HepG2 (cell line): ENCODE results near the gene ZNF584. TPM values are rescaled to one million over a fixed set of nuclear protein-coding genes. Genes with fewer than 3 reads are reported as not detected.
A peak's percentile ranks its signal among the peaks of the same experiment; 100 is the strongest.

Source experiments
- DMAP1 ChIP-seq: IDR thresholded peaks from 2 replicates; pipeline ENCODE4 v1.6.1; 2016
- FOXM1 ChIP-seq: sonication (generic); formaldehyde crosslinking; IDR thresholded peaks from 2 replicates; pipeline ENCODE4 v1.5.0; 2020; ENCODE audit warnings: missing genetic modification reagents
- HCFC1 ChIP-seq: fragments of 150-350 bp; IDR thresholded peaks from 2 replicates; pipeline ENCODE4 v1.6.1; 2014; ENCODE audit warnings: low read depth, low read length
- MEIS2 ChIP-seq: sonication (generic); formaldehyde crosslinking; IDR thresholded peaks from 2 replicates; pipeline ENCODE4 v1.9.0; 2021; ENCODE audit warnings: mild to moderate bottlenecking, missing genetic modification reagents
- PITX1 ChIP-seq: sonication (generic); formaldehyde crosslinking; IDR thresholded peaks from 2 replicates; pipeline ENCODE4 v1.5.1; 2020; ENCODE audit warnings: mild to moderate bottlenecking, missing genetic modification reagents
- RCOR2 ChIP-seq: IDR thresholded peaks from 2 replicates; pipeline ENCODE4 v1.6.1; 2016; ENCODE audit warnings: missing biosample characterization, missing genetic modification reagents
- SIN3B ChIP-seq: fragments of 150-350 bp; IDR thresholded peaks from 2 replicates; pipeline ENCODE4 v1.6.1; 2014; ENCODE audit warnings: low read length
- SMC3 ChIP-seq: IDR thresholded peaks from 2 replicates; pipeline ENCODE4 v1.6.1; 2011; ENCODE audit warnings: low read length, improper control_type of control experiment
- SOX13 ChIP-seq, 3 experiments: fragments of 450-650 bp in 1 of 3; sonication (generic) in 1 of 3; formaldehyde crosslinking in 1 of 3; IDR thresholded peaks in 2 of 3; conservative IDR thresholded peaks in 1 of 3; 2 replicates each; pipeline versions ENCODE4 v1.5.0 to v1.6.1; 2016 to 2020; ENCODE audit warnings: antibody characterized with exemption in 1 of 3, mild to moderate bottlenecking in 1 of 3, missing compliant biosample characterization in 1 of 3, missing genetic modification reagents in 1 of 3, moderate library complexity in 1 of 3
- SUZ12 ChIP-seq: fragments of 150-350 bp; IDR thresholded peaks from 2 replicates; pipeline ENCODE4 v1.6.1; 2014; ENCODE audit warnings: low read depth, low read length
- TMF1 ChIP-seq: sonication (generic); formaldehyde crosslinking; IDR thresholded peaks from 2 replicates; pipeline ENCODE4 v1.8.1; 2022; ENCODE audit warnings: low read depth, missing genetic modification reagents
- ZNF101 ChIP-seq: sonication (generic); formaldehyde crosslinking; IDR thresholded peaks from 2 replicates; pipeline ENCODE4 v1.4.0; 2020; ENCODE audit warnings: mild to moderate bottlenecking, low read depth, missing genetic modification reagents, borderline replicate concordance
- ZNF234 ChIP-seq: sonication (generic); formaldehyde crosslinking; conservative IDR thresholded peaks from 2 replicates; pipeline ENCODE4 v1.5.1; 2020; ENCODE audit warnings: mild to moderate bottlenecking, missing genetic modification reagents
- ZNF501 ChIP-seq: sonication (generic); formaldehyde crosslinking; IDR thresholded peaks from 2 replicates; pipeline ENCODE4 v1.5.1; 2020; ENCODE audit warnings: mild to moderate bottlenecking, moderate library complexity, missing genetic modification reagents
- ZNF615 ChIP-seq: sonication (generic); formaldehyde crosslinking; IDR thresholded peaks from 2 replicates; pipeline ENCODE4 v1.5.0; 2020; ENCODE audit warnings: mild to moderate bottlenecking, missing genetic modification reagents, borderline replicate concordance
- polyA plus RNA-seq, 8 experiments: library from polyadenylated mRNA; depleted of rRNA in 3 of 8; stranded (reverse) in 7 of 8; unstranded in 1 of 8; fragments of >200 nt; fragmentation: Illumina TruSeq in 4 of 8; extraction: Trizol in 4 of 8; gene quantifications; 2 replicates each; pipeline versions ENCODE4 v1.2.1 to v1.2.3, GENCODE V29; 2011 to 2016; ENCODE audit warnings: low read depth in 4 of 8, missing spikeins in 1 of 8, mixed read lengths in 1 of 8; ENCODE audit not compliant: insufficient read depth in 1 of 8
- total RNA-seq, 5 experiments: library from RNA; depleted of rRNA; stranded (reverse); fragments of >200 nt; fragmentation: Illumina TruSeq; extraction: Trizol; gene quantifications; 2 replicates each; pipeline ENCODE4 v1.2.3, GENCODE V29; 2016; ENCODE audit warnings: low read depth in 1 of 5
- TF ChIP-seq, protein P1 (sequence below): sonication (generic); formaldehyde crosslinking; conservative IDR thresholded peaks from 2 replicates; pipeline ENCODE4 v1.4.0; 2020; ENCODE audit warnings: missing genetic modification reagents
- TF ChIP-seq, protein P2 (sequence below): sonication (generic); formaldehyde crosslinking; IDR thresholded peaks from 2 replicates; pipeline ENCODE4 v1.4.0; 2020; ENCODE audit warnings: missing genetic modification reagents; ENCODE audit errors: not compliant biosample characterization
- TF ChIP-seq, protein P3 (sequence below): sonication (generic); formaldehyde crosslinking; IDR thresholded peaks from 2 replicates; pipeline ENCODE4 v1.5.1; 2020; ENCODE audit warnings: mild to moderate bottlenecking, missing genetic modification reagents
- TF ChIP-seq, protein P4 (sequence below): sonication (generic); formaldehyde crosslinking; IDR thresholded peaks from 2 replicates; pipeline ENCODE4; 2020; ENCODE audit warnings: missing genetic modification reagents, mild to moderate bottlenecking, borderline replicate concordance

Gene ZNF584
- total and polyA plus RNA-seq, 2 of the 13 experiments (the other 11 are each of a cell fraction or from before 2014, with no cell fraction given), result 2.4 to 7.0 TPM

DNA sequence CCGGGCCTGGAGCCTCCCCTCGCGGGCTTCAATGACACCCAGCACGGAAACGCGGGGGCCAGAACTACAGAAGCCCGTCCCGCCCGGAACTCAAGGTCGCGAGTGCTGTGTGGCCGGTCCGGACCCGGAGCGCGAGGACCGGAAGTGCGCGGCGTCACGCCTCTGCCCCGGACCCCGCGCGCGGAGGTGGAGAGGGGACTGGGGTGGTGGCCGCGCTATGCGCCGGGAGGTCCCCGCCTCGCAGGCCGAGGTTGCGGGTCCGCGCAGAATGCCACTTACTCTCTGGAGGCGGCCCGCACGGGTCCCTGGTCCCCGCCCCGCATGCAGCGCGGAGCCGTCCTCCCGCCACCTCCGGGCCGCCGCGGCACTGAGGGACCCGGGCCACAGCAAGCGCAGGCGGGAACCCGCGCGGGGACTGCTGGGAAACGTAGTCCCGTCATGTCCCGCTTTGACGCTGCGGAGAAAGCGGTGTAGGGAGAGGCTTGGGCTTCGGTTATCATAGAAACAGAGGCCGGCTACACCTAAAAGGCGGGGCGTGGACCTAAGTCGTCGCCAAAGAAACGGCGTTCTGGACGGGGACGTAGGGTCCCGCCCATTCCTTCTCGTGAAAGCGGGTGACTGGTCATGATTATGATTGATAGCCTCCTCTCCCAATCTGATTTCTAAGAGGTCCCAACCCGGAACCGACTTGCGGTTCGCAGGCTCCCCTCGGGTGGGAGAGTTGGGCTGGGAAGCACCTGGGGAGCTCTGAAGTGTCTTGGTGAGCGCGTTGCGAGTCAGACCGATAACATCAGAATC is 27.6 kb upstream of the ZNF584 start, which contains the start of gene ZNF837 (continued):
- TF ChIP-seq SUZ12, result peak; percentile 47
- TF ChIP-seq HCFC1, result peak; percentile 84
- 0 out of 2 replicates have a peak, but pooled peaks have one; percentile 38 for TF ChIP-seq FOXM1 (CRISPR knock-in tag)
- TF ChIP-seq, protein P1, sequence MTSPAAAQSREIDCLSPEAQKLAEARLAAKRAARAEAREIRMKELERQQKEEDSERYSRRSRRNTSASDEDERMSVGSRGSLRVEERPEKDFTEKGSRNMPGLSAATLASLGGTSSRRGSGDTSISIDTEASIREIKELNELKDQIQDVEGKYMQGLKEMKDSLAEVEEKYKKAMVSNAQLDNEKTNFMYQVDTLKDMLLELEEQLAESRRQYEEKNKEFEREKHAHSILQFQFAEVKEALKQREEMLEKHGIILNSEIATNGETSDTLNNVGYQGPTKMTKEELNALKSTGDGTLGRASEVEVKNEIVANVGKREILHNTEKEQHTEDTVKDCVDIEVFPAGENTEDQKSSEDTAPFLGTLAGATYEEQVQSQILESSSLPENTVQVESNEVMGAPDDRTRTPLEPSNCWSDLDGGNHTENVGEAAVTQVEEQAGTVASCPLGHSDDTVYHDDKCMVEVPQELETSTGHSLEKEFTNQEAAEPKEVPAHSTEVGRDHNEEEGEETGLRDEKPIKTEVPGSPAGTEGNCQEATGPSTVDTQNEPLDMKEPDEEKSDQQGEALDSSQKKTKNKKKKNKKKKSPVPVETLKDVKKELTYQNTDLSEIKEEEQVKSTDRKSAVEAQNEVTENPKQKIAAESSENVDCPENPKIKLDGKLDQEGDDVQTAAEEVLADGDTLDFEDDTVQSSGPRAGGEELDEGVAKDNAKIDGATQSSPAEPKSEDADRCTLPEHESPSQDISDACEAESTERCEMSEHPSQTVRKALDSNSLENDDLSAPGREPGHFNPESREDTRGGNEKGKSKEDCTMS (CRISPR knock-in tag), result no peak
- peak; percentile 94 for TF ChIP-seq DMAP1
- TF ChIP-seq SMC3, result peak; percentile 5; the same call in 1 of the 2 replicates
- TF ChIP-seq, protein P2, sequence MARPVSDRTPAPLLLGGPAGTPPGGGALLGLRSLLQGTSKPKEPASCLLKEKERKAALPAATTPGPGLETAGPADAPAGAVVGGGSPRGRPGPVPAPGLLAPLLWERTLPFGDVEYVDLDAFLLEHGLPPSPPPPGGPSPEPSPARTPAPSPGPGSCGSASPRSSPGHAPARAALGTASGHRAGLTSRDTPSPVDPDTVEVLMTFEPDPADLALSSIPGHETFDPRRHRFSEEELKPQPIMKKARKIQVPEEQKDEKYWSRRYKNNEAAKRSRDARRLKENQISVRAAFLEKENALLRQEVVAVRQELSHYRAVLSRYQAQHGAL, result no peak
- TF ChIP-seq SOX13 (IDR thresholded peaks at IDR 0.05), result no peak
- TF ChIP-seq SOX13 (CRISPR knock-in tag; conservative IDR thresholded peaks at IDR 0.05 in 1 of 2, IDR thresholded peaks at IDR 0.05 in 1 of 2), result peak in 1 of 2 experiments; percentile 53; a peak in 2 of 4 replicates
- TF ChIP-seq, protein P3, sequence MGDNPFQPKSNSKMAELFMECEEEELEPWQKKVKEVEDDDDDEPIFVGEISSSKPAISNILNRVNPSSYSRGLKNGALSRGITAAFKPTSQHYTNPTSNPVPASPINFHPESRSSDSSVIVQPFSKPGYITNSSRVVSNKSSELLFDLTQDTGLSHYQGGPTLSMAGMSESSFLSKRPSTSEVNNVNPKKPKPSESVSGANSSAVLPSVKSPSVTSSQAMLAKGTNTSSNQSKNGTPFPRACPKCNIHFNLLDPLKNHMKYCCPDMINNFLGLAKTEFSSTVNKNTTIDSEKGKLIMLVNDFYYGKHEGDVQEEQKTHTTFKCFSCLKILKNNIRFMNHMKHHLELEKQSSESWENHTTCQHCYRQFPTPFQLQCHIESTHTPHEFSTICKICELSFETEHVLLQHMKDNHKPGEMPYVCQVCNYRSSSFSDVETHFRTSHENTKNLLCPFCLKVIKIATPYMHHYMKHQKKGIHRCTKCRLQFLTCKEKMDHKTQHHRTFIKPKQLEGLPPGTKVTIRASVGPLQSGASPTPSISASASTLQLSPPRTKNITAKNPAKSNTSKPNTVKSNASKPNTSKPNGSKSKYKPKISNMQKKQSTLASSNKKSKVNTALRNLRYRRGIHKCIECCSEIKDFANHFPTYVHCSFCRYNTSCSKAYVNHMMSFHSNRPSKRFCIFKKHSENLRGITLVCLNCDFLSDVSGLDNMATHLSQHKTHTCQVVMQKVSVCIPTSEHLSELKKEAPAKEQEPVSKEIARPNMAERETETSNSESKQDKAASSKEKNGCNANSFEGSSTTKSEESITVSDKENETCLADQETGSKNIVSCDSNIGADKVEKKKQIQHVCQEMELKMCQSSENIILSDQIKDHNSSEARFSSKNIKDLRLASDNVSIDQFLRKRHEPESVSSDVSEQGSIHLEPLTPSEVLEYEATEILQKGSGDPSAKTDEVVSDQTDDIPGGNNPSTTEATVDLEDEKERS (CRISPR knock-in tag), result peak; percentile 33; the same call in 1 of the 2 replicates
- no peak for TF ChIP-seq ZNF101 (CRISPR knock-in tag)
- TF ChIP-seq ZNF234, result no peak
- peak; percentile 60; the same call in 1 of the 2 replicates for TF ChIP-seq PITX1 (CRISPR knock-in tag)
- TF ChIP-seq ZNF615 (CRISPR knock-in tag), result no peak
- peak; percentile 99 for TF ChIP-seq ZNF501 (CRISPR knock-in tag)
- TF ChIP-seq, protein P4, sequence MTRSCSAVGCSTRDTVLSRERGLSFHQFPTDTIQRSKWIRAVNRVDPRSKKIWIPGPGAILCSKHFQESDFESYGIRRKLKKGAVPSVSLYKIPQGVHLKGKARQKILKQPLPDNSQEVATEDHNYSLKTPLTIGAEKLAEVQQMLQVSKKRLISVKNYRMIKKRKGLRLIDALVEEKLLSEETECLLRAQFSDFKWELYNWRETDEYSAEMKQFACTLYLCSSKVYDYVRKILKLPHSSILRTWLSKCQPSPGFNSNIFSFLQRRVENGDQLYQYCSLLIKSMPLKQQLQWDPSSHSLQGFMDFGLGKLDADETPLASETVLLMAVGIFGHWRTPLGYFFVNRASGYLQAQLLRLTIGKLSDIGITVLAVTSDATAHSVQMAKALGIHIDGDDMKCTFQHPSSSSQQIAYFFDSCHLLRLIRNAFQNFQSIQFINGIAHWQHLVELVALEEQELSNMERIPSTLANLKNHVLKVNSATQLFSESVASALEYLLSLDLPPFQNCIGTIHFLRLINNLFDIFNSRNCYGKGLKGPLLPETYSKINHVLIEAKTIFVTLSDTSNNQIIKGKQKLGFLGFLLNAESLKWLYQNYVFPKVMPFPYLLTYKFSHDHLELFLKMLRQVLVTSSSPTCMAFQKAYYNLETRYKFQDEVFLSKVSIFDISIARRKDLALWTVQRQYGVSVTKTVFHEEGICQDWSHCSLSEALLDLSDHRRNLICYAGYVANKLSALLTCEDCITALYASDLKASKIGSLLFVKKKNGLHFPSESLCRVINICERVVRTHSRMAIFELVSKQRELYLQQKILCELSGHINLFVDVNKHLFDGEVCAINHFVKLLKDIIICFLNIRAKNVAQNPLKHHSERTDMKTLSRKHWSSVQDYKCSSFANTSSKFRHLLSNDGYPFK (CRISPR knock-in tag), result peak; percentile 78; the same call in 1 of the 2 replicates
- peak; percentile 81; the same call in 1 of the 2 replicates for TF ChIP-seq SIN3B
- peak; percentile 75 for TF ChIP-seq MEIS2 (CRISPR knock-in tag)
- TF ChIP-seq TMF1 (CRISPR knock-in tag), result peak; percentile 90
- no peak for TF ChIP-seq RCOR2 (CRISPR knock-in tag)
